ENCODE data around the gene SPATA33. TPM values are rescaled to one million over a fixed set of nuclear protein-coding genes. Genes with fewer than 3 reads are reported as not detected.

Gene SPATA33
- total and polyA plus RNA-seq, 2 experiments from 2014 or later, result 4.4 to 16.8 TPM

DNA sequence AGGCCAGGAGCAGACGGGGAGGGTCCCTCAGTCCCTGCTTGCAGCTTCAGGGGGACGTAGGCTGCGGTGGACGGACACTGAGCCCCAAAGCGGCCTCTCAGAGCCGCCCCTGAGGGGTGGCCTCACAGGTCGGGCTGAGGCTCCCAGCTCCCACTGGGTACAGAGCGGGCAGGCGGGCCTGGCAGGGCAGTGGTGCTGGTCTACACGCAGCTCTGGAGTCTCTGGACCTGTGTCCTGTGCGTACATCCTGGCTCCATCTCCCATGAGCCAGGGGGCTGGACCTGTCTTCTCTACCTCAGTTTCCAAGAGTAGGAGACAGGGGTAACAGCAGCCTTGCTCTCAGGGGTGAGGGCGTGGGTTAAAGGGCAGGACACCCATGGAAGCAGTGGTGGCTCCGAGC lies 42.5 kb upstream of the SPATA33 start:
- Histone ChIP-seq H3K27me3 (no peaks in the 10 kb centered on the region), H3K27ac (no peak overlapping the region), H4K20me1 (ENCODE audit: insufficient read depth, poor library complexity, severe bottlenecking) (no peaks in the 10 kb centered on the region), H2AFZ (no peak overlapping the region), H3K4me2 (no peak overlapping the region), H3K36me3 (replicated peaks; ENCODE audit: insufficient read depth, low read depth) (no peaks in the 10 kb centered on the region), H3K9me3 (ENCODE audit: low read depth) (no peaks in the 10 kb centered on the region), H3K4me1 (ENCODE audit: insufficient read depth) (peaks cover 2% of the 10 kb centered on the region), H3K79me2 (no peaks in the 10 kb centered on the region), H3K4me3 (no peak overlapping the region), H3K9me2 (replicated peaks; ENCODE audit: insufficient read depth) (no peaks in the 10 kb centered on the region)
- no peak for TF ChIP-seq EZH2 (IDR thresholded peaks at IDR 0.05; ENCODE audit: borderline replicate concordance)
- TF ChIP-seq, protein P1, sequence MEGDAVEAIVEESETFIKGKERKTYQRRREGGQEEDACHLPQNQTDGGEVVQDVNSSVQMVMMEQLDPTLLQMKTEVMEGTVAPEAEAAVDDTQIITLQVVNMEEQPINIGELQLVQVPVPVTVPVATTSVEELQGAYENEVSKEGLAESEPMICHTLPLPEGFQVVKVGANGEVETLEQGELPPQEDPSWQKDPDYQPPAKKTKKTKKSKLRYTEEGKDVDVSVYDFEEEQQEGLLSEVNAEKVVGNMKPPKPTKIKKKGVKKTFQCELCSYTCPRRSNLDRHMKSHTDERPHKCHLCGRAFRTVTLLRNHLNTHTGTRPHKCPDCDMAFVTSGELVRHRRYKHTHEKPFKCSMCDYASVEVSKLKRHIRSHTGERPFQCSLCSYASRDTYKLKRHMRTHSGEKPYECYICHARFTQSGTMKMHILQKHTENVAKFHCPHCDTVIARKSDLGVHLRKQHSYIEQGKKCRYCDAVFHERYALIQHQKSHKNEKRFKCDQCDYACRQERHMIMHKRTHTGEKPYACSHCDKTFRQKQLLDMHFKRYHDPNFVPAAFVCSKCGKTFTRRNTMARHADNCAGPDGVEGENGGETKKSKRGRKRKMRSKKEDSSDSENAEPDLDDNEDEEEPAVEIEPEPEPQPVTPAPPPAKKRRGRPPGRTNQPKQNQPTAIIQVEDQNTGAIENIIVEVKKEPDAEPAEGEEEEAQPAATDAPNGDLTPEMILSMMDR (IDR thresholded peaks at IDR 0.05; ENCODE audit: poor library complexity), result no peak
- TF ChIP-seq EZH2phosphoT487 (IDR thresholded peaks at IDR 0.05; ENCODE audit: low read depth, severe bottlenecking, unreplicated experiment), result no peak
- DNase-seq (ENCODE audit: low spot score), result no peak
- 90% methylated on average over 12 of the region's 13 CpGs for WGBS (ENCODE audit: low lambda C conversion rate, missing lambda C conversion rate)

DNA sequence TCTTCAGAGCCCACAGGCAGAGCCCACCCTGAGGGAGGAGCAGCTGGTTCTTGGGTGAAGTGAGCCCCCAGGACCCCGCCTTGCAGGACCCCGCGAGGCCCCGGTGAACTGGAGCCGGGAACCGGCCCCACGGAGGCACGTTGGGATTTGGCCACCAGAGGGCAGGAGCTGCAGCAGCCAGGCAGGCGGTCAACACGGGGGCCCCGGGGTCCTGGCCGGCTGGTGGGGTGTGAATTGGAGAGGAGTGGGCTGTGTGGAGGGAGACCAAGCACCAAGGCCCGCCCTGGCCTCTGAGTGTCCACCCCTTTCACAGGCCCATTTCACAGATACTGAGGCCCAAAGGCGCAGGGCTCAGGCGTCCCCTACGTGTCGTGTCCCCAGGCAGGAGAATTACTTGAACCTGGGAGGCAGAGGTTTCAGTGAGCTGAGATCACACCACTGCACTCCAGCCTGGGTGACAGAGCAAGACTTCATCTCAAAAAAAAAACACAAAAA lies 42.0 kb upstream of the SPATA33 start:
- 55% methylated on average over 17 of the region's 17 CpGs for WGBS (ENCODE audit: low lambda C conversion rate, missing lambda C conversion rate)
- no peak overlapping the region for H3K4me3 ChIP-seq

DNA sequence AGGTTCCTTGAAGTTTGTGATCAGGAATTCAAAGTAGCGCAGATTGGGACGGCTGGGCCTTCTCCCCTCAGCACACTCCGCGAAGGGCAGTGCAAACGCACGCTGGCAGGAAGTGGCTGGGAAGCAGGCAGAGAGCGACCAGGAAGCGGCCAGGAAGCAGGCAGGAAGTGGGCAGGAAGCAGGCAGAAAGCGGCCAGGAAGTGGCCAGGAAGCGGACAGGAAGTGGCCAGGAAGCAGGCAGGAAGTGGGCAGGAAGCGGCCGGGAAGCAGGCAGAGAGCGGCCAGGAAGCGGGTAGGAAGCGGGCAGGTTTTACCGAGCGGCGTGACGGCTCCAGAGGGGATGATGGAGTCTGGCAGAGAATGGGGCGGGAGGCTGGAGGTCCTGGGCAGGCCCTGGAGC lies 41.0 kb upstream of the SPATA33 start:
- WGBS (ENCODE audit: low lambda C conversion rate, missing lambda C conversion rate), result 96% methylated on average over 20 of the region's 20 CpGs
- TF ChIP-seq EZH2phosphoT487 (IDR thresholded peaks at IDR 0.05; ENCODE audit: low read depth, severe bottlenecking, unreplicated experiment), result no peak
- TF ChIP-seq EZH2 (IDR thresholded peaks at IDR 0.05; ENCODE audit: borderline replicate concordance), result no peak
- TF ChIP-seq, protein P1 (IDR thresholded peaks at IDR 0.05; ENCODE audit: poor library complexity), result no peak
- H3K27me3 ChIP-seq, result no peaks in the 10 kb centered on the region

More for the DNA sequence above, 42.0 kb upstream of the SPATA33 start:
- Histone ChIP-seq H3K4me1 (ENCODE audit: insufficient read depth) (peaks cover 3% of the 10 kb centered on the region), H3K36me3 (replicated peaks; ENCODE audit: insufficient read depth, low read depth) (no peaks in the 10 kb centered on the region), H3K9me3 (ENCODE audit: low read depth) (no peaks in the 10 kb centered on the region), H2AFZ (no peak overlapping the region), H3K79me2 (no peaks in the 10 kb centered on the region), H3K4me2 (no peak overlapping the region), H3K9me2 (replicated peaks; ENCODE audit: insufficient read depth) (no peaks in the 10 kb centered on the region), H3K27me3 (no peaks in the 10 kb centered on the region), H3K27ac (no peak overlapping the region), H4K20me1 (ENCODE audit: insufficient read depth, poor library complexity, severe bottlenecking) (no peaks in the 10 kb centered on the region)
- no peak for DNase-seq (ENCODE audit: low spot score)
- TF ChIP-seq, protein P1 (IDR thresholded peaks at IDR 0.05; ENCODE audit: poor library complexity), result peak; percentile 64
- TF ChIP-seq EZH2 (IDR thresholded peaks at IDR 0.05; ENCODE audit: borderline replicate concordance), result no peak
- TF ChIP-seq EZH2phosphoT487 (IDR thresholded peaks at IDR 0.05; ENCODE audit: low read depth, severe bottlenecking, unreplicated experiment), result no peak

More for the DNA sequence above, 41.0 kb upstream of the SPATA33 start:
- Histone ChIP-seq H3K4me1 (ENCODE audit: insufficient read depth) (peaks cover 3% of the 10 kb centered on the region), H2AFZ (no peak overlapping the region), H3K9me3 (ENCODE audit: low read depth) (no peaks in the 10 kb centered on the region), H3K36me3 (replicated peaks; ENCODE audit: insufficient read depth, low read depth) (no peaks in the 10 kb centered on the region), H3K9me2 (replicated peaks; ENCODE audit: insufficient read depth) (no peaks in the 10 kb centered on the region), H3K79me2 (no peaks in the 10 kb centered on the region), H3K27ac (no peak overlapping the region), H4K20me1 (ENCODE audit: insufficient read depth, poor library complexity, severe bottlenecking) (no peaks in the 10 kb centered on the region), H3K4me2 (no peak overlapping the region), H3K4me3 (no peak overlapping the region)
- no peak for DNase-seq (ENCODE audit: low spot score)

Data from hepatocyte (in vitro differentiated cells).